K562 (cell line): Measurements from ENCODE around the gene HSPA1B. TPM values are rescaled to one million over a fixed set of nuclear protein-coding genes. Genes with fewer than 3 reads are reported as not detected.

Source experiments
- AFF4 ChIP-seq: sonication (generic); formaldehyde crosslinking; IDR thresholded peaks from 2 replicates; pipeline ENCODE4 v1.8.0; 2023; ENCODE audit warnings: mild to moderate bottlenecking, missing genetic modification reagents
- CREB3 ChIP-seq: fragments of 450-650 bp; conservative IDR thresholded peaks from 2 replicates; pipeline ENCODE4 v1.6.1; 2016; ENCODE audit warnings: missing genetic modification characterization, low read depth, mild to moderate bottlenecking, missing compliant biosample characterization, moderate library complexity
- GMEB1 ChIP-seq: fragments of 250-450 bp; sonication (Bioruptor Pico); IDR thresholded peaks from 2 replicates; pipeline ENCODE4 v1.4.0; 2020; ENCODE audit warnings: mild to moderate bottlenecking
- HDGF ChIP-seq: fragments of 450-650 bp; IDR thresholded peaks from 2 replicates; pipeline ENCODE4 v1.6.1; 2016
- HMGXB4 ChIP-seq: sonication (generic); formaldehyde crosslinking; IDR thresholded peaks from 2 replicates; pipeline ENCODE4 v1.8.1; 2023; ENCODE audit warnings: mild to moderate bottlenecking, missing genetic modification reagents
- KLF13 ChIP-seq: fragments of 450-650 bp; IDR thresholded peaks from 2 replicates; pipeline ENCODE4 v1.6.1; 2016; ENCODE audit warnings: missing genetic modification characterization, low read depth, mild to moderate bottlenecking, missing compliant biosample characterization, moderate library complexity, borderline replicate concordance
- MAX ChIP-seq: sonication (generic); formaldehyde crosslinking; IDR thresholded peaks from 2 replicates; pipeline ENCODE4 v1.9.0; 2022; ENCODE audit warnings: mild to moderate bottlenecking, missing genetic modification reagents
- MTA3 ChIP-seq: fragments of 450-650 bp; formaldehyde crosslinking; IDR thresholded peaks from 2 replicates; pipeline ENCODE4 v1.6.1; 2017; ENCODE audit warnings: mild to moderate bottlenecking, borderline replicate concordance
- PHB2 ChIP-seq: fragments of 450-650 bp; IDR thresholded peaks from 2 replicates; pipeline ENCODE4 v1.6.1; 2017; ENCODE audit warnings: low read depth
- POLR2A ChIP-seq: fragments of 450-650 bp; conservative IDR thresholded peaks from 2 replicates; pipeline ENCODE4 v1.6.1; 2016
- POLR2AphosphoS2 ChIP-seq: IDR thresholded peaks from 2 replicates; pipeline ENCODE4 v1.6.1; 2012; ENCODE audit warnings: low read length, improper control_type of control experiment
- SIN3A ChIP-seq, 2 experiments: fragments of 150-350 bp in 1 of 2; IDR thresholded peaks; 2 replicates each; pipeline ENCODE4 v1.6.1; 2011 to 2016; ENCODE audit warnings: borderline replicate concordance in 2 of 2, low read depth in 2 of 2, low read length in 2 of 2, mild to moderate bottlenecking in 2 of 2, moderate library complexity in 2 of 2; ENCODE audit not compliant: control insufficient read depth in 1 of 2
- STAG1 ChIP-seq: sonication (generic); formaldehyde crosslinking; IDR thresholded peaks from 2 replicates; pipeline ENCODE4 v1.5.0; 2020; ENCODE audit warnings: missing genetic modification reagents, borderline replicate concordance
- TAL1 ChIP-seq: fragments of 450-650 bp; IDR thresholded peaks from 2 replicates; pipeline ENCODE4 v1.6.1; 2016; ENCODE audit warnings: mild to moderate bottlenecking
- ZNF146 ChIP-seq: IDR thresholded peaks from one replicate; pipeline ENCODE4 v1.6.1; 2018; ENCODE audit warnings: missing compliant biosample characterization; ENCODE audit not compliant: unreplicated experiment
- ZNF740 ChIP-seq, 3 experiments: fragments of 200-800 bp in 1 of 3; sonication (Bioruptor generic) in 1 of 3; sonication (generic) in 1 of 3; formaldehyde crosslinking in 1 of 3; IDR thresholded peaks; 2 replicates each; pipeline versions ENCODE4 v1.6.1 to v1.8.0; 2016 to 2022; ENCODE audit warnings: mild to moderate bottlenecking in 2 of 3, missing compliant biosample characterization in 2 of 3, missing genetic modification characterization in 2 of 3, missing genetic modification reagents in 1 of 3
- ZNF764 ChIP-seq: fragments of 250-450 bp; sonication (Bioruptor Pico); IDR thresholded peaks from 2 replicates; pipeline ENCODE4 v1.4.0; 2020; ENCODE audit warnings: low read depth, mild to moderate bottlenecking, moderate library complexity
- polyA plus RNA-seq, 8 experiments: library from polyadenylated mRNA; depleted of rRNA in 4 of 8; stranded (reverse) in 5 of 8; unstranded in 3 of 8; fragments of >200 nt; fragmentation: Nextera tagmentation in 2 of 8; fragmentation: Illumina TruSeq in 1 of 8; extraction: Ambion mirVana in 2 of 8; extraction: Trizol in 1 of 8; gene quantifications; 2 replicates each; pipeline versions ENCODE4 v1.2.1 to v1.2.3, GENCODE V29; 2011 to 2014; ENCODE audit warnings: inconsistent platforms in 1 of 8, missing spikeins in 1 of 8
- total RNA-seq, 7 experiments: library from RNA; depleted of rRNA in 6 of 7; stranded (reverse); fragments of >200 nt in 6 of 7; fragmentation: Illumina TruSeq in 2 of 7; extraction: Trizol in 2 of 7; gene quantifications; 2 replicates each; pipeline versions ENCODE4 v1.2.1 to v1.2.3, GENCODE V29; 2011 to 2021; ENCODE audit warnings: low replicate concordance in 1 of 7

HSPA1B gene
- total and polyA plus RNA-seq, 9 of the 15 experiments (the other 6 are each of a cell fraction or from before 2014, with no cell fraction given) = 0.27 to 227 (median 51.2) TPM

GRCh38 chr6:31836047-31836473 is 8.5 kb downstream of the HSPA1B start (continued):
- peak; percentile 23; the same call in 1 of the 2 replicates for TF ChIP-seq AFF4 (CRISPR knock-in tag)
- no peak for TF ChIP-seq ZNF146
- 0 out of 2 replicates have a peak, but pooled peaks have one; percentile 33 for TF ChIP-seq PHB2
- peak; percentile 31; the same call in 1 of the 2 replicates for TF ChIP-seq MTA3
- TF ChIP-seq GMEB1 = no peak; the same call in 1 of the 2 replicates
- 0 out of 2 replicates have a peak, but pooled peaks have one; percentile 10 for TF ChIP-seq HMGXB4 (CRISPR knock-in tag)
- peak; percentile 78 for TF ChIP-seq MAX (CRISPR knock-in tag)
- 0 out of 2 replicates have a peak, but pooled peaks have one; percentile 22 for TF ChIP-seq CREB3
- peak; percentile 4; the same call in 1 of the 2 replicates for TF ChIP-seq TAL1
- TF ChIP-seq ZNF740 (CRISPR knock-in tag; IDR thresholded peaks at IDR 0.05) = no peak
- no peak for TF ChIP-seq ZNF740 (tag; IDR thresholded peaks at IDR 0.05)
- TF ChIP-seq STAG1 (CRISPR knock-in tag) = 0 out of 2 replicates have a peak, but pooled peaks have one; percentile 49
- peak; percentile 10 to 74; a peak in 2 of 4 replicates for TF ChIP-seq SIN3A (IDR thresholded peaks at IDR 0.05; ENCODE audit: borderline replicate concordance in 2 of 2, control insufficient read depth in 1 of 2, low read depth in 2 of 2, low read length in 2 of 2)
- TF ChIP-seq POLR2A = peak; percentile 31; the same call in 1 of the 2 replicates
- 0 out of 2 replicates have a peak, but pooled peaks have one; percentile 63 for TF ChIP-seq POLR2AphosphoS2
- TF ChIP-seq ZNF764 (CRISPR knock-in tag) = 0 out of 2 replicates have a peak, but pooled peaks have one; percentile 35
- peak; percentile 74; the same call in 1 of the 2 replicates for TF ChIP-seq HDGF
- TF ChIP-seq KLF13 (tag) = 0 out of 2 replicates have a peak, but pooled peaks have one; percentile 44
